ENCODE measurements around the gene CBX5.

CBX5 gene

GRCh38 chr12:54221402-54221984 is 58.4 kb downstream of the CBX5 start:
- DNase-seq = no peak

- no peak for DNase-seq
Observed at GRCh38 chr12:54220567-54220966, 59.4 kb downstream of the CBX5 start.

GRCh38 chr12:54220092-54220557 is 59.8 kb downstream of the CBX5 start:
- DNase-seq = no peak

GRCh38 chr12:54217774-54218241 is 62.1 kb downstream of the CBX5 start:
- DNase-seq = no peak

- DNase-seq = peak; percentile 53
Observed at GRCh38 chr12:54216797-54217661, 62.9 kb downstream of the CBX5 start.

- no peak for DNase-seq
Observed at GRCh38 chr12:54215989-54216796, 63.7 kb downstream of the CBX5 start.

- DNase-seq = peak; percentile 61
Observed at GRCh38 chr12:54214553-54215406, 65.1 kb downstream of the CBX5 start.

- DNase-seq = no peak
Observed at GRCh38 chr12:54213079-54213478, 66.8 kb downstream of the CBX5 start.

- no peak for DNase-seq
Observed at GRCh38 chr12:54211920-54212319, 68.0 kb downstream of the CBX5 start.

- no peak for DNase-seq
Observed at GRCh38 chr12:54210400-54210790, 69.5 kb downstream of the CBX5 start.

GRCh38 chr12:54208591-54208990 is 71.3 kb downstream of the CBX5 start:
- no peak for DNase-seq

- DNase-seq = no peak
Observed at GRCh38 chr12:54207539-54208294, 72.2 kb downstream of the CBX5 start.

GRCh38 chr12:54206791-54207190 is 73.1 kb downstream of the CBX5 start:
- peak; percentile 40 for DNase-seq

GRCh38 chr12:54204316-54204715 is 75.6 kb downstream of the CBX5 start:
- no peak for DNase-seq

GRCh38 chr12:54201001-54201794 is 78.7 kb downstream of the CBX5 start:
- no peak for DNase-seq

- no peak for DNase-seq
Observed at GRCh38 chr12:54200412-54200811, 79.5 kb downstream of the CBX5 start.

- no peak for DNase-seq
Observed at GRCh38 chr12:54199917-54200316, 80.0 kb downstream of the CBX5 start.

- no peak for DNase-seq
Observed at GRCh38 chr12:54199034-54199433, 80.9 kb downstream of the CBX5 start.

- DNase-seq = no peak
Observed at GRCh38 chr12:54197431-54197909, 82.5 kb downstream of the CBX5 start.

GRCh38 chr12:54197010-54197409 is 82.9 kb downstream of the CBX5 start:
- no peak for DNase-seq

- no peak for DNase-seq
Observed at GRCh38 chr12:54196396-54196795, 83.5 kb downstream of the CBX5 start.
